Right lobe of liver (tissue), 6 donors: ENCODE measurements around the gene PLA2G4D. TPM values are rescaled to one million over a fixed set of nuclear protein-coding genes. Genes with fewer than 3 reads are reported as not detected.

Experiments
- ATAC-seq, 4 donors: fragments of 200-7000 bp; cut with Tn5 transposase; one replicate each; pipeline ENCODE4 v1.9.1; 2020; ENCODE audit warnings: mild to moderate bottlenecking in 4 of 4, moderate library complexity in 4 of 4
- DNase-seq, 3 donors: peaks; one replicate each; pipeline ENCODE4 v3.0.0-alpha.2; 2020
- H3K27ac ChIP-seq, 3 donors: fragments of 200-600 bp; one replicate each; pipeline ENCODE4 v1.8.0; 2022
- H3K27me3 ChIP-seq, 2 donors: fragments of 200-600 bp; one replicate each; pipeline ENCODE4 v1.8.0; 2022
- H3K36me3 ChIP-seq, 4 donors: fragments of 200-600 bp; sonication (generic) in 1 of 4; one replicate each; pipeline versions ENCODE4 v1.5.1 to v1.8.0; 2017 to 2022; ENCODE audit warnings: control low read depth in 1 of 4
- H3K4me1 ChIP-seq, 4 donors: fragments of 200-600 bp; sonication (generic) in 1 of 4; one replicate each; pipeline versions ENCODE4 v1.5.1 to v1.8.0; 2017 to 2022; ENCODE audit warnings: control low read depth in 1 of 4
- H3K4me3 ChIP-seq, 3 donors: fragments of 200-600 bp; one replicate each; pipeline ENCODE4 v1.8.0; 2022
- H3K9me3 ChIP-seq, 4 donors: fragments of 200-600 bp; sonication (generic) in 1 of 4; one replicate each; pipeline versions ENCODE4 v1.5.1 to v1.8.0; 2017 to 2022; ENCODE audit warnings: control low read depth in 1 of 4
- CTCF ChIP-seq, 4 donors: fragments of 200-600 bp in 3 of 4; fragments of 450-650 bp in 1 of 4; IDR thresholded peaks; one replicate each; pipeline versions ENCODE4 v1.5.1 to v1.8.0; 2016 to 2022; ENCODE audit warnings: antibody characterized with exemption in 4 of 4, mild to moderate bottlenecking in 2 of 4
- POLR2A ChIP-seq: fragments of 450-650 bp; IDR thresholded peaks from one replicate; pipeline ENCODE4 v1.6.1; 2017; ENCODE audit warnings: antibody characterized with exemption, mild to moderate bottlenecking
- WGBS: methylation state at CpG from one replicate; pipeline ENCODE4 v1.1.6; 2018; ENCODE audit warnings: low coverage, low lambda C conversion rate; ENCODE audit not compliant: insufficient coverage; ENCODE audit errors: missing lambda C conversion rate; 5-methylcytosine and 5-hydroxymethylcytosine counted together
- intact Hi-C, 2 donors: fragments of 100-400 bp; cut with DNase I; formaldehyde crosslinking; loops; one replicate each; pipeline versions ENCODE4 v1.11.2 to v1.14.1; 2022
- total RNA-seq, 6 experiments: library from RNA; depleted of rRNA in 2 of 6; stranded (reverse); fragments of >200 nt in 2 of 6; fragmentation: NEBNext Ultra II Directional in 3 of 6; extraction: Animal tissue kit (Norgen Biotek cat#: 25700) in 3 of 6; gene quantifications; one replicate each; pipeline versions ENCODE4 v1.1.0 to v1.2.4, GENCODE V29; 2016 to 2023
- donor health status: DM: no; HTN: yes; CAD: no.
- donor health status: DM: no; HTN: no; CAD: no.
- donor health status: DM: no; HTN: no; CAD: no.
- donor health status: DM: no; HTN: yes; CAD: no.
- donor health status: DM: no; HTN: yes; CAD: no.

The PLA2G4D gene
- total RNA-seq, 6 experiments from 2014 or later, result not detected

DNA sequence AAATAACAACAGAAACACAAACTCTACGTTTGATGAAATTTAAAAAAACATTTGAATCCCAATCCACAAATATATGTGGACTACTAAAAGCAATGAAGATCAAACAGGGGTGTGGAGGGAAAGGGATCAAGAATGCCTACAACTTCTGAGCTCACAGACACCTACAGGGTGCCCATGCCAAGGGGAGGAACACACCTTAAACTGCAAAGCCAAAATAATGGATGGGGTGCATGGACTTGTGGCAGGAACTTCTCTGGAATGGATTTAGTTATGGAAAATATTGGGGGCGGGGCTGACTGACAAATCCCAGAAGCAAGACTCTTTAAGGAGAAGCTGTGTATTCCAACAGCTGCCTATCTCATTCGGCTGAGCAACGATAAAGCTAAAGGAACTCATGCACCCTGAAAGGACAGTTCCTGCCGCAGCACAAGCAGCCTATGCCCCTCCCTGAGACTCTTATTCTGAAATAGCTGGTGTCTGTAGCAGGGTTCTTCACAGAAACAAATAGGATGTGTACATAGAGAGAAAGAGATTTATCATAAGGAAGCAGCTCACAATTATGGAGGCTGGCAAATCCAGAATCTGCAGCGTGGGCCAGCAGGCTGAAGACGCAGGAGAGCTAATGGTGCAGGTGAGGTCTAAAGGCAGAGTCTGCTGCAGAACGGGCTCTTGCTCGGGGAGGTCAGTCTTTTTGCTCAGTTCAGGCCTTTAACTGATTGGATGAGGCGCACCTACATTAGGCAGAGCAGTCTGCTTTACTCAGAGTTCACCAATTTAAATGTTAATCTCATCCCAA lies 24.5 kb upstream of the PLA2G4D start:
- no peak for DNase-seq
- TF ChIP-seq CTCF (IDR thresholded peaks at IDR 0.05) (no peak), POLR2A (no peak)
- WGBS, result 21% methylated on average over 9 of the region's 10 CpGs
- H3K27me3 ChIP-seq, result no peaks in the 10 kb centered on the region
- H3K4me3 ChIP-seq, result no peak overlapping the region
- no peak overlapping the region for H3K27ac ChIP-seq
- intact Hi-C loops, result no loop called here
- H3K9me3 ChIP-seq, result no peaks in the 10 kb centered on the region
- H3K36me3 ChIP-seq, result no peaks in the 10 kb centered on the region
- peak in 1 of 4 donors; percentile 23 for ATAC-seq
- H3K4me1 ChIP-seq, result no peaks in the 10 kb centered on the region

- ATAC-seq, result no peak
- TF ChIP-seq POLR2A (no peak), CTCF (IDR thresholded peaks at IDR 0.05) (no peak)
- no peaks in the 10 kb centered on the region for H3K36me3 ChIP-seq
- no peaks in the 10 kb centered on the region for H3K9me3 ChIP-seq
- 48% methylated on average over 3 of the region's 4 CpGs for WGBS
- no peak overlapping the region for H3K4me3 ChIP-seq
- H3K4me1 ChIP-seq, result no peaks in the 10 kb centered on the region
- no peaks in the 10 kb centered on the region for H3K27me3 ChIP-seq
- H3K27ac ChIP-seq, result no peak overlapping the region
- DNase-seq, result no peak
- intact Hi-C loops, result no loop called here
Observed at GRCh38 chr15:42111924-42112323, 17.6 kb upstream of the PLA2G4D start.

DNA sequence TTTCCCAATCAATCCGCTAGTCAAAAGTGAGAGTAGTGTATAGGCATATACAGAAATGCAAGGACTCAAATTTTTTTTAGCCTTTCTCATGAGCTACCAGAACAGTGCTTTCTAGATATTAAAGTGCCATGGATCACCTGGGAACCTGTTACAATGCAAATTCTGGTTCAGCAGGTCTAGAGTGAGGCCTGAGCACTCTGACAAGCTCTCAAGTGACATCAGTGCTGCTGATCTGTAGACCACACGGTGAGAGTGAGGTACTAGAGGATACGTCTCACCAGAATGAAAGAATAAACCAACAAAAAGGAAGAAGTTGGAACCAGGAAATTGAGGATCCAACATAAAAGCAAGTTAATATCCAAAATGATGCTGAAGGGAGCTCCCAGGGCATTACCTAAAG lies 16.0 kb upstream of the PLA2G4D start:
- ATAC-seq (no peak), DNase-seq (no peak)
- intact Hi-C loops, result no loop called here
- Histone ChIP-seq H3K27me3 (no peaks in the 10 kb centered on the region), H3K9me3 (no peaks in the 10 kb centered on the region), H3K27ac (no peak overlapping the region), H3K36me3 (no peaks in the 10 kb centered on the region), H3K4me3 (no peak overlapping the region), H3K4me1 (no peaks in the 10 kb centered on the region)
- WGBS, result 52% methylated on average over 3 of the region's 3 CpGs
- TF ChIP-seq CTCF (IDR thresholded peaks at IDR 0.05), result no peak
- no peak for TF ChIP-seq POLR2A

- Histone ChIP-seq H3K9me3 (no peaks in the 10 kb centered on the region), H3K27me3 (no peaks in the 10 kb centered on the region), H3K4me1 (no peaks in the 10 kb centered on the region), H3K36me3 (no peaks in the 10 kb centered on the region), H3K27ac (no peak overlapping the region), H3K4me3 (no peak overlapping the region)
- ATAC-seq, result no peak
- TF ChIP-seq CTCF (IDR thresholded peaks at IDR 0.05) (no peak), POLR2A (no peak)
- WGBS, result 49% methylated on average over 3 of the region's 3 CpGs
- intact Hi-C loops, result no loop called here
- no peak for DNase-seq
Observed at GRCh38 chr15:42108806-42109205, 14.4 kb upstream of the PLA2G4D start.
